ENCODE measurements around the gene KCNK4. TPM values are rescaled to one million over a fixed set of nuclear protein-coding genes. Genes with fewer than 3 reads are reported as not detected.
A peak's percentile ranks its signal among the peaks of the same experiment; 100 is the strongest.

Gene KCNK4
- total and polyA plus RNA-seq, 2 donors from 2014 or later, result not detected

GRCh38 chr11:64249563-64250414, 41.3 kb upstream of the KCNK4 start:
- no peak overlapping the region for H3K4me3 ChIP-seq (ENCODE audit: low read length in 3 of 3)
- no peak overlapping the region for H3K27ac ChIP-seq (ENCODE audit: low read depth in 2 of 2, low read length in 2 of 2)
- TF ChIP-seq CTCF (IDR thresholded peaks at IDR 0.05; ENCODE audit: borderline replicate concordance, extremely low read depth, insufficient read depth), result no peak
- intact Hi-C loops (cut with DNase I), result no loop called here
- no peaks in the 10 kb centered on the region for H3K36me3 ChIP-seq (ENCODE audit: control insufficient read depth in 2 of 3, insufficient read depth in 3 of 3, low read length in 3 of 3)
- DNase-seq, result no peak
- H3K9ac ChIP-seq (ENCODE audit: low read length in 3 of 3), result no peak overlapping the region
- no peaks in the 10 kb centered on the region for H3K9me3 ChIP-seq (ENCODE audit: control insufficient read depth in 2 of 3, insufficient read depth in 1 of 3, low read length in 3 of 3)
- no peak for FAIRE-seq
- peaks cover 0 to 39% (median 5%) of the 10 kb centered on the region in 3 donors for H3K4me1 ChIP-seq (ENCODE audit: control insufficient read depth in 2 of 3, insufficient read depth in 2 of 3, low read depth in 1 of 3, low read length in 3 of 3)
- H3K27me3 ChIP-seq (ENCODE audit: control insufficient read depth, insufficient read depth, low read length), result no peaks in the 10 kb centered on the region

GRCh38 chr11:64250415-64251015, 40.6 kb upstream of the KCNK4 start:
- intact Hi-C loops (cut with DNase I), result no loop called here
- no peak for FAIRE-seq

GRCh38 chr11:64251016-64251752, 39.9 kb upstream of the KCNK4 start, which contains the start of gene PLCB3:
TSS of gene PLCB3 (plus strand) at chr11:64251530. CDS start at chr11:64251650, 120 bp downstream.
- Histone ChIP-seq H3K4me1 (ENCODE audit: control insufficient read depth in 2 of 3, insufficient read depth in 2 of 3, low read depth in 1 of 3, low read length in 3 of 3) (peaks cover 0 to 26% (median 5%) of the 10 kb centered on the region in 3 donors), H3K4me3 (ENCODE audit: low read length in 3 of 3) (peak within 1 kb of the TSS; percentile 57 to 74 (median 71)), H3K9ac (ENCODE audit: low read length in 3 of 3) (peak within 1 kb of the TSS in 2 of 3 donors; percentile 78 to 80), H3K27ac (ENCODE audit: low read depth in 2 of 2, low read length in 2 of 2) (peak within 1 kb of the TSS; percentile 7 to 32), H3K36me3 (ENCODE audit: control insufficient read depth in 2 of 3, insufficient read depth in 3 of 3, low read length in 3 of 3) (peaks cover 0 to 6% (median 0%) of the 10 kb centered on the region in 3 donors), H3K27me3 (ENCODE audit: control insufficient read depth, insufficient read depth, low read length) (no peaks in the 10 kb centered on the region), H3K9me3 (ENCODE audit: control insufficient read depth in 2 of 3, insufficient read depth in 1 of 3, low read length in 3 of 3) (no peaks in the 10 kb centered on the region)
- DNase-seq (peak in 4 of 5 donors; percentile 53 to 89 (median 72)), FAIRE-seq (no peak)
- intact Hi-C loops (cut with DNase I), result no loop called here
- peak; percentile 81 for TF ChIP-seq CTCF (IDR thresholded peaks at IDR 0.05; ENCODE audit: borderline replicate concordance, extremely low read depth, insufficient read depth)

More at GRCh38 chr11:64250415-64251015, 40.6 kb upstream of the KCNK4 start:
- peak in 1 of 5 donors; percentile 77 for DNase-seq
- H3K36me3 ChIP-seq (ENCODE audit: control insufficient read depth in 2 of 3, insufficient read depth in 3 of 3, low read length in 3 of 3), result no peaks in the 10 kb centered on the region
- no peaks in the 10 kb centered on the region for H3K27me3 ChIP-seq (ENCODE audit: control insufficient read depth, insufficient read depth, low read length)
- TF ChIP-seq CTCF (IDR thresholded peaks at IDR 0.05; ENCODE audit: borderline replicate concordance, extremely low read depth, insufficient read depth), result no peak
- H3K27ac ChIP-seq (ENCODE audit: low read depth in 2 of 2, low read length in 2 of 2), result no peak overlapping the region
- peak overlapping the region in 1 of 3 donors; percentile 52 for H3K4me3 ChIP-seq (ENCODE audit: low read length in 3 of 3)
- no peak overlapping the region for H3K9ac ChIP-seq (ENCODE audit: low read length in 3 of 3)
- H3K4me1 ChIP-seq (ENCODE audit: control insufficient read depth in 2 of 3, insufficient read depth in 2 of 3, low read depth in 1 of 3, low read length in 3 of 3), result peaks cover 0 to 32% (median 5%) of the 10 kb centered on the region in 3 donors
- H3K9me3 ChIP-seq (ENCODE audit: control insufficient read depth in 2 of 3, insufficient read depth in 1 of 3, low read length in 3 of 3), result no peaks in the 10 kb centered on the region

All from kidney (tissue), 14 donors.